Stimulated activated CD8-positive, alpha-beta memory T cell treated with anti-CD3 and anti-CD28 coated beads, Interleukin-7, amount 100 ng/mL, for 1 hour (primary cell): ENCODE measurements around the gene IRF8.

ENCODE experiments used
- DNase-seq, 2 donors: peaks; one replicate each; pipeline ENCODE4 v3.0.0-alpha.2; 2020; ENCODE audit warnings: low read depth in 2 of 2

The IRF8 gene

DNA sequence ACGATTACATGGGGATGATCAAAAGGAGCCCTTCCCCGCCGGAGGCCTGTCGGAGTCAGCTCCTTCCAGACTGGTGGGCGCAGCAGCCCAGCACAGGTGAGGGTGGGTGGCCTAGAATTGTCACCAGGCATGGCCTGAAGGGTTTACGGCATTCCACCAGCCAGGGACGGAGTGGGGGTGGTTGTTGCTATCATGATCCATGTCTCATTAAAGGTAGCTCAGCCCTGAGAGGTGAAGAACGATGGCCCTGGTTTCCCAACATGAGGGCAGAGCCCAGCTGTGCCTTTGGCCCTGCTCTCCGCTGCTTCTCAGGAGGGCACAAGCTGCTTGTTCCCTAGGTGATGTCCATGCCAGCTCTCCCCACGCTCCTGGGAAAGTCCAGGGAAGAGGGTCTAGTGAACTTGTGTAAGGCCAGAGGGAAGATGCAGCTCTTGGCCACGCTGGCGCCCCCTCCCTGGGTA, 14.2 kb downstream of the IRF8 start:
- no peak for DNase-seq

DNA sequence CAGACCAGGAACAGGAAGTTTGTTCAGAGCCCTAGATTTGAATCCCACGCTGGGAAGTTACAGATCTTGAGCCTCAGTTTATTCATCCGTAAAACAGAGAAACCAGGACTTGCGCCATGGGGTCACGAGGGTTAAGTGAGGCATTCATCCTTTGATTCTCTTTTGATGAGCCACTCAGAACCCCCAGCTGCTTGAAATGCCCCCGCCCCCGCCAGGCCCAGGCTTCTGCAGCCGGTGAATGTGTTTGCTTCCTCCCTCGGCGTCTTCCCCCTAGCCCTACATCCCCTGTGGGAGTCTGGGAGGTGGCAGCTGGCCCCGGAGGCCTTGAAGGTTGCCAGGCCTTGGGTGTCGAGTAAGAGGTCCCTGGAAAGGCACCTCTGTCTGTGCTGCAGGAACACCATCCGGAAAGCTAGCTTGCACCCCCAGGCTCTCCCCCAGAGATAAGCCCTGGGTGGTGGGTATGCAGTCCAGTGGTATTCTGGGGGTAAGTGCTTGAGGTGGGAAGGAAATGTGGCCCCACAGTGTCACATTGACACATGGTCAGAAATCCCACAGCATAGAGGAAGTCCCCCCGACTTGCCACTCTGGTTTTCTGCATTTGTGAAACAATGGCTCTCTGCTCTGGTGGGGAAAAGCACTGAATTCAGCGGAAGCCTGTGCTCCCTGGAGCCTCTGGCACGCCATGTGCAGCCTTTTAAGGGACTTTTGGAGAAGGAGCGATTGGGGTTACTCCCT, 14.9 kb downstream of the IRF8 start:
- no peak for DNase-seq

DNA sequence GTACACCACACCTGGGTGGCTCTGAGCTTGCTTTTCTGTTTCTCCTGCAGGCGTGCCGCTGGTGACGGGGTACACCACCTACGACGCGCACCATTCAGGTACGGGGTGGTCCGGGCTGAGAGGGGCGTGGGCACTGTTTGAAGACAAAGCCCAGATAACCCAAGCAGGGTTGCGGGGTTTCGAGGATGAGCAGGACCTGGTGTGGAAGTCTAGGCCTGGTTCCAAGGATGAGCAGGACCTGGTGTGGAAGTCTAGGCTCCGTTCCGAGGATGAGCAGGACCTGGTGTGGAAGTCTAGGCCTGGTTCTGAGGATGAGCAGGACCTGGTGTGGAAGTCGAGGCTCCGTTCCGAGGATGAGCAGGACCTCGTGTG, 15.4 kb downstream of the IRF8 start:
- DNase-seq, result no peak

DNA sequence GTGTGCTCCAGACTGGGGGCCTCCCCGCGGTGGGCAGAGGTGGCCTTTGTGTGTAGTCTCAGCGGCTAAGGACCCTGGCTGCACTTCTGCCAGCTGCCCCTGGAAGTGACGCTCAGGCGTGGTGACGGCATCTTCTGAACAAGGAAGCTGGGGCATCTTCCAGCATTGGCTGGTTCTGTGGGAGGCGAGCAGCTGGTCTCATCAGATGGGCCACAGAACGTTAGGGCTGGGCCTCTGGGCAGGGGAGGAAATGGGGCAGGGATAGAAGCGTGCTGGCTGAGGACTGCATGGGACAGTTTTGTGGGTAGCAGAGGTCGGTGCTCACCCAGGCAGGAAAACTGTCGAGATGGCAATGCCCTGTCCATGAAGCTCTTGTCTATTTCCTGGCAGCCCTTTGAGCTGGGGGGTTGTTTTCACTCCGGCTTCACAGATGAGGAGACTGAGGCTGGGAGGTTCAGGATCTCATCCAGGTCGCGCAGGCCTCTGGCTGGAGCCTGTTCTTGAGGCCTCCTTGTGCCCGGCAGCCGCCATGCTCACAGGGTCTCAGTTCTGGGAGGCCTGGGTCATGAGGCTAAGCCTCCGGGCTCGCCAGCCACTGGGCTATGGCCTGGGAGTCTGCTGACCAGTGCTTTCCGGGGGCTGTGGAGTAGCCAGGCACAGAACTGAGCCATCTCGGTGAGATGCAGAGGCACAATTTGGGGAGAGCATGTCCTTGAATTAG, 16.3 kb downstream of the IRF8 start:
- no peak for DNase-seq

DNA sequence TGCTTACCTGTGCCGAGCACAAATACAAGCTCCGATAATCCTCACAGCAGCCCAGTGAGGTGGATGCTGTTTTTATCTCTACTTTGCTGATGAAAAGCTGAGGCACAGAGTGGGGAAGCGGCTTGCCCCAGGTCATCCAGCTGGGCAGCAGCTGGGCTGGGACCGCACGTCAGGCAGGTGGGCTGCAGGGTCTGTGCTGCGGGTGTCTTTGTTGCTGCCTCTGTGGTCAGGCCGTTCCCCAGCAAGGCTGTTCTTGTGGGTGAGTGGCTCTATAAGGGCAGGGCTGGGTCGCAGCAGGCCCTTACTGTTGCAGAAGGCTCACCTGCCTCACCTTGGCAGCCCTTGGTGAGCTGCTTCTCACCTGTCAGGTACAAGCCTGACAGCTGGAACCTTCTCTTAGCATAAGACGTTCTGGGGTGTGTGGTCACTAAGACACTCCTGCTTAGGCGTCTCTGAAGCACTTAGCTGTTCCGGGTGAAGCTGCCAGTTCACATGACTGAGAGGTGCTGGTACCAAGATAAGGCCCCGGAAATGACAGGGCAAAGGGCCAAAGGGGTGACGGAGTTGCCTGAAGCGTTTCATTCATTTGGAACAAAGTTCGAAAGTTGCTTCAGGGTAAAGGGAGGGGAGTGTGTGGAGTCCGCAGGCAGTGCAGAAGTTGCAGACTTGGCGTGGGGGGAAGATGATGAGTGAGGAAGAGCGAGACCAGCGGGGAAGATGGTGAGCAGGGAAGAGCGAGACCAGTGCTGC, 17.4 kb downstream of the IRF8 start:
- no peak for DNase-seq

DNA sequence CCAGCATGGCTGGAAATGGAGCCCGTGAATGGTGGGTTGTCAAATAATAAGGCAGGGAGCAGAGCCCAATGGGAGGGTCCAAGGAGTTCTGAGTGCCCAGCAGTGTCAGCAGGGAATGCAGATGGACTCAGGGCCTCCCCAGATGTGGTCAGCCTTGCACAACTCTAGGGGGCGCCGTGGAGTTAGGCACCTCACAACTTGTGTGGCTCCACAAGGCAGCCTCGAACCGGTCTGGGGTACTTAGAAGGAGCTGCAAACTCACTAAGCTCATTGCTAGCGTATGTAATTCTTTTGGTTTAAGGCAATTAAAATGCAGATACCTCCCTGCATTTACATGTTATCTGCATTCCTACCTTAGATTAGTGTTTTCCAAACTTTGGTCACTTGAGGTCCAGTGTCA, 18.1 kb downstream of the IRF8 start:
- no peak for DNase-seq

DNA sequence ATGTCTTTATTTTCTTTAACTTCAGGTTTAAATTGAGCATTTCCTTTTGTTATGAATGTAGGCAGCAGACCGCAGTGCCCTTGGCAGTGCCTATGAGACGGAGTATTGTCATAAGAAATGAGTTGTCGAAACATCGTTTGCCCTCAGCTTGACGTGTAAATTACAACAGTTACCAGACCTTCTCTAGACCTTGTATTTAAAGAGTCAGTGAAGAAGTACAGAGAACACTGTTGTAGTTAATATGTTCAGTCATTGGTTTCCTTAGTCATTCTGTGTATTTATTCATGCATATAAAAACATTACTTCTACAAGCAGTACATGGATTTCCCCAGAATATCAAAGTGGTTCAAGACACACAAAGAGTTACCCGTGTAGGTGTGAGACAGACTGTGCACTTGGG, 19.0 kb downstream of the IRF8 start:
- no peak for DNase-seq

DNA sequence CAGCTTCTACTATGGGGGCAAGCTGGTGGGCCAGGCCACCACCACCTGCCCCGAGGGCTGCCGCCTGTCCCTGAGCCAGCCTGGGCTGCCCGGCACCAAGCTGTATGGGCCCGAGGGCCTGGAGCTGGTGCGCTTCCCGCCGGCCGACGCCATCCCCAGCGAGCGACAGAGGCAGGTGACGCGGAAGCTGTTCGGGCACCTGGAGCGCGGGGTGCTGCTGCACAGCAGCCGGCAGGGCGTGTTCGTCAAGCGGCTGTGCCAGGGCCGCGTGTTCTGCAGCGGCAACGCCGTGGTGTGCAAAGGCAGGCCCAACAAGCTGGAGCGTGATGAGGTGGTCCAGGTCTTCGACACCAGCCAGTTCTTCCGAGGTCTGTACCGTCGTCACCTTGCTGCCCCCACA, 19.5 kb downstream of the IRF8 start:
- DNase-seq, result no peak

DNA sequence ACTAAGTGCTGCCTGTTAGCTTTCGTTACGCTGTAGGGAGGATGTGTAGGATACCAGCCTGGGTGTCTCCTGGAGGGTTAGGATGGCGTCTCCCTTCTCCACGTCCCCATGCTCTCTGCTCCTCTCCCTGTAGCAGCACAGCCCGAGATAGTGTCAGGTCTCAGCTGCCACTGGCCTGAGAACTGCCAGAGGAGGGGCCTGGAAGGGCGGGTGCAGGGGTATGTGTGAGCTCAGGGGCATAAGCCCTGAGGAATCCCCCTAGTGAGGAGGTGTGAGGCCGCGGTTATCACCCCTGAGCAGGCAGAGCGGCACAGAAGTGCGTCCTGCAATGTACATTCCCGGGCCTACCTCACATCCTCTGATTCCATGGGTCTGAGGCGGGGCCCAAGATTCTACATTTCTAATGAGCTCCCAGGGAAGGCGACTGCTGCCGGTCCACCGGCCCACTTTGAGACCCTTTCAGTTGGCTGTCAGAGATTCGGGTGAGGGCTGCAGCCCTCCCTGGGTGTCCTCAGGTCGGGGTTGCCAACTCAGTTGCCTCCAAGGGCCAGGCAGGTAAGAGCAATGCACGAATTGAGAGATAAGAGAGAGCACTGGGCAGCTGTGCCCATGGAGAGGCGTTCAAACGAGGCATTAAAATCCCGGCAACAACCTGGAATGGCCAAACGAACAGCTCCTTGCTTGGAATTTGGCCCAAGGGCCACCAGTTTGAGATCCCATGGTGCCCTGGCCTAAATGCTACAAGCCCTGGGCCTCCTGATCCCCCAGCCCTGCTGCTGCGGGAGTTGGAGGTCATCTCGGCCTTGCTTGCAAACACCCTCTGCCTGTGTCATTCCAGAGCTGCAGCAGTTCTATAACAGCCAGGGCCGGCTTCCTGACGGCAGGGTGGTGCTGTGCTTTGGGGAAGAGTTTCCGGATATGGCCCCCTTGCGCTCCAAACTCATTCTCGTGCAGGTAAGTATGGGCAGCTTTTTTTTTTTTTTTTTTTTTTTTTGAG, 20.6 kb downstream of the IRF8 start:
- no peak for DNase-seq

DNA sequence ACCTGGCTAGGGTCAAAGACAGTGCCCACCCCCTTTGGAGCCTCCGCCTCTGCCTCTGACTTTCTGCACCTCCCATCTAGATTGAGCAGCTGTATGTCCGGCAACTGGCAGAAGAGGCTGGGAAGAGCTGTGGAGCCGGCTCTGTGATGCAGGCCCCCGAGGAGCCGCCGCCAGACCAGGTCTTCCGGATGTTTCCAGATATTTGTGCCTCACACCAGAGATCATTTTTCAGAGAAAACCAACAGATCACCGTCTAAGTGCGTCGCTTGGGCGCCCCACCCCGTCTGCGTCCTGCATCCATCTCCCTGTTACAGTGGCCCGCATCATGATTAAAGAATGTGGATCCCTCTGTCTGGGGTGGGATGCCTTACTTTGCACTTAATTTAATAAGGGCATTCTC, 22.1 kb downstream of the IRF8 start:
- no peak for DNase-seq

DNA sequence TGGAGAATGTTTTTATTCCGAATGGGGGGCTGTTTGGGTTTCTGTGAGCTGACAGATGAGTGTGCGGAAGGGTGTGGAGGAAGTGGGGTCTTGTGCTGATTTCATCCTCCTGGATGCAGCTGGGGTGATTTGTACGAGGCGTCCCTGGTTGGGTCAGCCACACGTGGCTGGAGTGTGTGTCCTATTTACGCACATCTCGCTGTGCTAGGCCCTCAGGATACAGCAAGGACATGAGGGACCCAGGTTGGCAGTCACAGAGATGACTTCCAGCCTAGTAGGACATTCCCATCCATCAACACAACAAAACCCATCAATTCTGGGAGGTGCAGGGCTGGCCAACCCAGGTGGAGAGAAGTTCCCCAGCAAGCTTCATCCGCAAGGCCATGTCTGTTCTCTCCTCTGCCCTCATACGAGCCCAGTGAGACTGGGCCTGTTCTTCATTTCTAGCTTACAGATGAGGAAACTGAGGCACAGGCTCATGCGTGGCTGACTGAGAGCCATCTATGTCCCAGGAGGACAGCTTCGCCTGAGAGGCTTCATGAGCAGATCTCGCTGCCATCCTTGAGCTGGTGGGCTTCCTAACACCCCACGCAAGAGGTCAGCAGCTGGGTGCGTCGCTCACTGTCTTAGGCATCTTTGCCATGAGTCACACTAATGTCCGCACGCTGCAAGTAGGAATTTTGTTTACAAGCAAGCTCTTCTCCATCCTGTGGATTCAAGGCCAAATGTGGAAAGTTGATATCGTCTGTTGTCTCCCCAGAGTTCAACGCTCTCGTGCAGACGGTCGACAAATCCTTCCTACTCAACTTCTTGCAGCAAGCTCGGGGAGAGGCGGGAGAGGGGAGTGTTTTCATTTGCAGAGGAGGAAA, 24.4 kb downstream of the IRF8 start:
- DNase-seq, result no peak

DNA sequence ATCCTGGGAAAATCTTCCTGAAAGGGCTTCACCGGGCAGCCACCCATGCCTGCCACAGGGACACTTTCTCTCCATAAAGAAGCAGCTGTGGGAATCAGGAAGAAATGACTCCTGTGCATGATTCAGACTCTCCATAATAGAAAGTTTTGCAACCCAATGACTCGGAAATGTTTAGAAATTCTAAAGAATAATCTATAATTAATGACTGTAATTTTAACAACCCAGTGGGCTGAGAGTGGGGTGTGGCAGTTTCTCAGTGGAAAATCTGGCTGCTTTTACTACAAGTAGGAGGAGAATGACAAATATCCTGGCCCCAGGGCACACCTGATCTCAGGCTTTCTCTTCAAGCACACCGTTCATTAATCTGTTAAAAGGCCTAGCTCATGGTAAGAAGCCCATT, 25.7 kb downstream of the IRF8 start:
- DNase-seq, result no peak

DNA sequence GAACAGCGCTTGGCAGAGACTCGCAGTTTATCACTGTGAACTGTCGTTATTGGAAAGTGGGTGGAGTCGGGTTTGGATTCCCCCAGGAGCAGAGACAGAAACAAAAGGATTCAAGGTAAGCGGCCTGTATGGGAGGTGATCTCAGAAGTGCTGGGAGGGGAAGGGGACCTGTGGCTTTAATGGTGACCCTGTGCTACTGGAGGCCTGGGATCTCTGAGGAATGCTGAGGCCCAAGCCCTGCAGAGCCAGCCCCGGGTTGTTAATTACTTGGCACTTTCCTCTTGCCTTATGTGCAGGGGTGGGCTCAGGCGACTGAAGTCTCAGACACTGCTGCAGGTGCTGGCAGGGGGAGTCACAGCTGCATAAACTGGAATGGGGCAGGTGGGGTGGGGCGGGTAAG, 27.4 kb downstream of the IRF8 start:
- DNase-seq, result no peak

DNA sequence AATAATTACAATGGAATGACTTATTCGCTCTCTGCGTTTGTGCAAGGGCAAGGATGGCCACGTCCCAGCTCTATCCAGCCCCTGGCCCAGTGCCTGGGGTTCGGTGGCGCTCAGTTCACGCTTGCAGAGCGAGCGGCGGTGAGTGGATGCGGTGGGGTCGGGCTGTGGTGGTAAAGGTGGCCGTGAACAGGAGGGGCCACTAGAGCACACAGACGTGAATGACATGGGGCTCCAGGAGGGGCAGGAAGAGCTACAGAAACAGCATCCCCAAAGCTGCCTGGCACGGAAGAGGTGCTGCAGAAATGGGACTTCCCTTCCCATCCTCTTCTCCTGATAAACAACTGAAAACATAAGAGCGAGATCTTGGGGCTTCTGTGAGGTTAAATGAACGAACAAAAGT, 28.4 kb downstream of the IRF8 start:
- DNase-seq, result no peak

DNA sequence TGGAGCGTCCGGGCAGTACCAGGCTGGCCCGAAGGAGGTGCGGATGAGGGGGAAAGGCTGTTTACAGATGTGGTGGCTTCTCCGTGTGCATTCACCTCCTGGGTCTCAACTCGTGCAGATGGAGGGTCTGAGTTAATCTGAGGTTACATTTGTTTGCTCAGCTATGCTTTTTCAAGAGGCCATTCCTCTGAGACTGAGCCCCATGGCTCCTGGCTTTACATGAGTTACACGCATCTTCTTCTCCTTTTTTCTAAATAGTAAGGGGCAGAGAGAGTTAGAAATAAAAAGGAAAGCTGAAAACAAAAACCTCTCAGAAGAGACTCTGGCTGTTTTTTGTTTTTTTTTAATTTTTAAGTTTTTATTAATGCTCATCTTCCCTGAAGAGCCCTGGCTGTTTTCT, 29.0 kb downstream of the IRF8 start:
- DNase-seq, result no peak

DNA sequence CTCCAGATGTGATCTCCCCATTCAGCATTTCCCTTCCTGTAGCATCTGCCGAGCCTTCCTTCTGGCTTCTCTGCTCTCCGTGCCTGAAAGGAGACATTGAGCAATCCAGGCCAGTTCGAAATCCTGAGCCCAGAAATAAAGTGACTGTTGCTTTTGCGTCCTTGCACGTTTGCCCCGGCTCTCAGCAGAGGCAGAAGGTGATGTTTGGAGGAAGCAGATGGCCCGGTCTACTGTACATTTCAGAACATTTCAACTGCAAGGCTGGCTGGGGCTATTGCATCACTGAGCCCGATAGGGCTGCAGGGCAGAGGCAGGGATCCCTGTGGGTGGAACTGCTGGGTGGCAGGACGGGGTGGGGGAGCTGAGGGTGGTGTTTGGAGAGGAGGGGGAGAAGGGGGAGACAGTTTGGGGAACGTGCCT, 29.4 kb downstream of the IRF8 start:
- no peak for DNase-seq

DNA sequence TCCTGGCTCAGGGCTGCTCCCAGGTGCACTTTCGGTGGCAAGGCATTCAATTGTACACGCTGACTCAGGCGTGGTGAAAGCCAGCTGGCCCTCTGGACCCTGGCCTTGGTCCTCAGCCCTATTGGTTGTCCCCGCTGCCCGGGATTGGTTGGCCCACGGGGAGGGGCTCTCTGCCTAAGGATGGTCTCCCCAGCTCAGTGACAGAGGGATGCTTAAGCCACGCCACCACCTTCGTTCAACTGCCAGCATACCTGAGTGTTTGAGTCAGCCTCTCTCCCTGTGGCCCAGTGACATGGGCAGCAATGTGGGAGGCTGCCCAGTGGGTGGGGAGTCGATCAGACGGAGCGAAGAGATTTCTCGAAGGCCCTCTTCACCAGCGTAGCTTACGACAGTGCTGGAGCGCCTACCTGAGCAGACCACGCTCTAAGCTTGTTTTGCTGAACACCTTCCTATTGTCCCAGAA, 30.3 kb downstream of the IRF8 start:
- DNase-seq, result no peak

DNA sequence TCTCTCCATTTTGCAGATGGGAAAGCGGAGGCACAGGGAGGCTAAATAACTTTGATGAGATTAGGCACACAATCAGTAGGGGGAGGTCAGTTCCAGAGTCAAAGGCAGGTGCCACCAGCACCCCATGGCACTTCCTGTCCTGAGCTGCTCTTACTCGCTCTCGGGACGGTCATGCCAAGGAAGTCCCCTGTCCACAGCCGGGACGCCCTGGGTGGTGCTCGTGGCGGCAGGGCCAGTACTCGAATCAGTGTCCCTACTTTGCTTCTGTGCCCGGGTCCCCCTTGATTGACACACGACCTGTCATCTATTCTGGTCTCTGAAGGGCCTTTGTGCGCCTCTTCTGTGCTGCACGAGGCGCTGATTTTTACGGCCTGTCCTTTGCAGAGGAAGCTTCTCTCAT, 31.3 kb downstream of the IRF8 start:
- no peak for DNase-seq

DNA sequence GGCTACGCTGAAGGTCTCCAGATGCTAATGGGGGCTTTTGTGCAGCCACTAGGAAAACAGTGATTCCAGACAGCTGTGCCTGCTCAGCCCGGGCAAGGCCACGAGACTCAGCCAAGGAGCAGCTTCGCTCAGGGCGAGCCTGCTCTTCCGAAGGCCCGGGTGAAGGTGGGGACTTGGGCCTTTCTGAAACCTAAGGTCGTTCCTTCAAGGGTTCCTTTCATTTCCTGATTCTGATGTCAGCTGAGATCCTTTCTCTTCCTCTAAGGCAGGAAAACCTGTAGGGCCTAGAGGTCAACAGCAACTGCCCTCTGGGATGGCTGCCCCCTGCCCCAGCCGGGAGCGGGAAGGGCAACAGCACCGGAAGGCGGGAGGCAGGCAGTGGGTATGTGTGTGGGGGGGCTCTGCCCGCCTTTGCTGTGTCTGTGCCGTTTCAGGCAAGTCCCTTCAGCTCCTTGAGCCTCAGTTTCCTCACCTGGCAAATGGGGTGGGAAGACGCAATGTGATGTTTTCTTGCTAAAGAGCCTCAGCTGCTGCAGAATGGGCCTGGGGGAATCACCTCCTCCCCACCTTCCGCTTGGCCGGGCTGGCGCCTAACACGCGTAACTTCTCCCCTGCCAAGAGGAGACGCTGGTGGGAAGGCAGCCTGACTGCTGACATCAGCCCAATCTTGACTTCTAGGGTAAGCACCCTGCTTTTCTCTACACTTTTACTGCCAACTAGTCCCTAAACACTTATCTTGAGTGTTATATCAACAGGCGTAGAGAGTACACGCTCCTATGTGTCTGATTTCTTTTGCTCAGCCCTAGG, 32.8 kb downstream of the IRF8 start:
- DNase-seq, result no peak

DNA sequence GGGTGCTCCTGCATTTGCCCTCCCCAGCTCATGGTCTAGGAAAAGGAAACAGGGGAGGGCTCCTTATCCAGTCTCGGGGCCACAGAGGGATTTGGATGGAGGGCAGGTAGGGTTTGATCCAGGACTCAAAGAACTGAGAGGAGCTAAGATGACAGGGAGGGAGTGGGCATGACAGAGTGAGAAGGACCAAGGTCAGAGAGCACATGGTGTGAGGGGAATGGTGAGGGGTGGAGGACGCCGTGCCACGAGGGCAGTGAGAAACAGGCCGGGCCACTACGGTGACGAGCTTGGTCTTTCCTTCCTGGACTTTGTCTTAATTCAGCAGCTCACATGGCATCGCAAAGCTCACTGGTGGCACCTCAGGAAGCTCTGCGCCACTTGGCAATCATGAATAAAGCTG, 35.2 kb downstream of the IRF8 start:
- DNase-seq, result no peak
